Fibroblast of pulmonary artery (primary cell): ENCODE measurements around the gene TBX6.

ENCODE experiments used
- DNase-seq: peaks from one replicate; pipeline ENCODE4 v3.0.0-alpha.2; 2010; ENCODE audit warnings: low read depth
- H3K4me3 ChIP-seq: replicated peaks from 2 replicates; pipeline ENCODE4 v1.5.1; 2011; ENCODE audit warnings: low read depth, mild to moderate bottlenecking, control low read depth, low read length, moderate library complexity
- CTCF ChIP-seq: IDR thresholded peaks from 2 replicates; pipeline ENCODE4 v1.5.1; 2011; ENCODE audit warnings: mild to moderate bottlenecking, control low read depth, low read length, inconsistent platforms; ENCODE audit errors: missing control alignments

The TBX6 gene

GRCh38 chr16:30054451-30054850, 37.3 kb downstream of the TBX6 start:
- no peak for DNase-seq
- H3K4me3 ChIP-seq = no peak overlapping the region
- TF ChIP-seq CTCF = no peak

GRCh38 chr16:30053376-30054015, 38.2 kb downstream of the TBX6 start:
- peak overlapping the region; percentile 85 for H3K4me3 ChIP-seq
- no peak for TF ChIP-seq CTCF
- DNase-seq = peak; percentile 72

GRCh38 chr16:30052671-30053372, 38.9 kb downstream of the TBX6 start:
- DNase-seq = peak; percentile 94
- H3K4me3 ChIP-seq = peak overlapping the region; percentile 85
- no peak for TF ChIP-seq CTCF

- no peak overlapping the region for H3K4me3 ChIP-seq
- TF ChIP-seq CTCF = no peak
- peak; percentile 65 for DNase-seq
Measured at GRCh38 chr16:30051518-30051917, 40.2 kb downstream of the TBX6 start.

GRCh38 chr16:30049871-30050270, 41.9 kb downstream of the TBX6 start:
- no peak for DNase-seq
- TF ChIP-seq CTCF = no peak
- no peak overlapping the region for H3K4me3 ChIP-seq

- DNase-seq = no peak
- TF ChIP-seq CTCF = no peak
- no peak overlapping the region for H3K4me3 ChIP-seq
Measured at GRCh38 chr16:30046588-30046987, 45.1 kb downstream of the TBX6 start.

- no peak overlapping the region for H3K4me3 ChIP-seq
- no peak for DNase-seq
- TF ChIP-seq CTCF = no peak
Measured at GRCh38 chr16:30046178-30046577, 45.5 kb downstream of the TBX6 start.
